Upper lobe of left lung (tissue), 4 donors: ENCODE measurements around the gene ZNF564.

ENCODE experiments used
- CTCF ChIP-seq, 6 experiments: fragments of 450-650 bp in 4 of 6; fragments of 200-600 bp in 2 of 6; sonication (generic) in 2 of 6; IDR thresholded peaks; one replicate each; pipeline ENCODE4 v1.5.1; 2016 to 2019; ENCODE audit warnings: antibody characterized with exemption in 6 of 6
- EP300 ChIP-seq, 4 donors: sonication (generic); formaldehyde crosslinking; IDR thresholded peaks; one replicate each; pipeline ENCODE4 v1.5.1; 2017; ENCODE audit warnings: antibody characterized with exemption in 4 of 4, control low read depth in 2 of 4
- POLR2A ChIP-seq, 4 donors: fragments of 450-650 bp; IDR thresholded peaks; one replicate each; pipeline ENCODE4 v1.5.1; 2016 to 2017; ENCODE audit warnings: antibody characterized with exemption in 4 of 4, mild to moderate bottlenecking in 2 of 4
- POLR2AphosphoS5 ChIP-seq, 2 donors: sonication (generic); formaldehyde crosslinking; IDR thresholded peaks; one replicate each; pipeline ENCODE4 v1.5.1; 2017; ENCODE audit warnings: antibody characterized with exemption in 2 of 2

- TF ChIP-seq CTCF (IDR thresholded peaks at IDR 0.05) (no peak), POLR2A (IDR thresholded peaks at IDR 0.05) (no peak), POLR2AphosphoS5 (IDR thresholded peaks at IDR 0.05) (no peak), EP300 (IDR thresholded peaks at IDR 0.05) (no peak)
Observed at GRCh38 chr19:12544401-12544876, 6.8 kb downstream of the ZNF564 start.
